Activated CD8-positive, alpha-beta memory T cell treated with anti-CD3 and anti-CD28 coated beads, Interleukin-2, amount 50 U/mL, for 24 hours (primary cell): ENCODE results near the gene PNMA8B.

Source experiments
- DNase-seq: peaks from one replicate; pipeline ENCODE4 v3.0.0-alpha.2; 2020; ENCODE audit errors: extremely low read depth

The PNMA8B gene

GRCh38 chr19:46454244-46454643, 41.4 kb downstream of the PNMA8B start:
- DNase-seq = no peak

- DNase-seq = no peak
Observed at GRCh38 chr19:46453661-46454060, 42.0 kb downstream of the PNMA8B start.

- DNase-seq = no peak
Observed at GRCh38 chr19:46452186-46452585, 43.5 kb downstream of the PNMA8B start.

GRCh38 chr19:46451352-46451751, 44.3 kb downstream of the PNMA8B start:
- no peak for DNase-seq

- no peak for DNase-seq
Observed at GRCh38 chr19:46450737-46451136, 44.9 kb downstream of the PNMA8B start.

GRCh38 chr19:46449228-46449627, 46.4 kb downstream of the PNMA8B start:
- DNase-seq = no peak

- no peak for DNase-seq
Observed at GRCh38 chr19:46448601-46449000, 47.1 kb downstream of the PNMA8B start.

- DNase-seq = no peak
Observed at GRCh38 chr19:46447824-46448223, 47.8 kb downstream of the PNMA8B start.

GRCh38 chr19:46447006-46447405, 48.7 kb downstream of the PNMA8B start:
- no peak for DNase-seq

GRCh38 chr19:46446021-46446420, 49.6 kb downstream of the PNMA8B start:
- DNase-seq = no peak

GRCh38 chr19:46442808-46443450, 52.7 kb downstream of the PNMA8B start:
- DNase-seq = no peak

GRCh38 chr19:46441866-46442265, 53.8 kb downstream of the PNMA8B start:
- DNase-seq = no peak
